GM12892 (cell line): ENCODE results near the gene KRTAP20-1.

Experiments used
- POLR2AphosphoS5 ChIP-seq: IDR thresholded peaks from 2 replicates; pipeline ENCODE4 v1.6.1; 2011; ENCODE audit warnings: low read depth, low read length, control low read depth
- TAF1 ChIP-seq: IDR thresholded peaks from 2 replicates; pipeline ENCODE4 v1.6.1; 2011; ENCODE audit warnings: low read depth, mild to moderate bottlenecking, control low read depth, low read length, borderline replicate concordance

DNA sequence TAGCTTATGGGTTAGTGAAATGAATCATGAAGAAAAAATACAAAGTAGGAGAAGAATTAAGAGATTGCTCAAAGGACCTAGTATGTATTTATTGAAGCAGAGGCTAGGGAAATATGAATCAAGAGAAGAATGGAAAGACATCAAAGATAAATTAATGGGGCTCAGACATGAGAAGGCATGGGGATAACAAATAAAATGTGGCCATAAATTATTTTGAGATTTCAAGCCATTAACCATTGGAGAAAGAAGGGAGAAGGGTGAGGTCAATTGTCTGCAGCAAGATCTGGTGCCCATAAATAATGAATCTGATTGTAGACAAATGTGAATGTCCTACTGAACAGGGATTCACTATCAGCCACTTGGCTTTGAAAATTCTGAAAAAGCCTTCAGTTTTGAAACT lies 36.7 kb downstream of the KRTAP20-1 start:
- TF ChIP-seq POLR2AphosphoS5 (no peak), TAF1 (no peak)
